ENCODE results near the gene CAMTA1.
"Not testable (repeated sequence)": the region's sequence is repeated elsewhere in the genome, so short reads cannot be mapped to it uniquely, and the experiment has no call there.

The CAMTA1 gene

GRCh38 chr1:6827079-6827478 is 41.8 kb downstream of the CAMTA1 start:
- TF ChIP-seq CTCF (IDR thresholded peaks at IDR 0.05; ENCODE audit: insufficient read depth, low read depth, low read length, missing control alignments), result no peak
- no peak overlapping the region for H3K4me3 ChIP-seq (ENCODE audit: low read depth, low read length)
- no peak for DNase-seq (ENCODE audit: low read depth)

- no peak for DNase-seq (ENCODE audit: low read depth)
- no peak for TF ChIP-seq CTCF (IDR thresholded peaks at IDR 0.05; ENCODE audit: insufficient read depth, low read depth, low read length, missing control alignments)
- H3K4me3 ChIP-seq (ENCODE audit: low read depth, low read length), result no peak overlapping the region
Measured at GRCh38 chr1:6827630-6828165, 42.4 kb downstream of the CAMTA1 start.

- H3K4me3 ChIP-seq (ENCODE audit: low read depth, low read length), result no peak overlapping the region
- TF ChIP-seq CTCF (IDR thresholded peaks at IDR 0.05; ENCODE audit: insufficient read depth, low read depth, low read length, missing control alignments), result no peak
- DNase-seq (ENCODE audit: low read depth), result no peak
Measured at GRCh38 chr1:6831366-6831765, 46.1 kb downstream of the CAMTA1 start.

GRCh38 chr1:6832006-6832405 is 46.8 kb downstream of the CAMTA1 start:
- not testable (repeated sequence) for H3K4me3 ChIP-seq (ENCODE audit: low read depth, low read length); DNase-seq (ENCODE audit: low read depth)

GRCh38 chr1:6832531-6833188 is 47.4 kb downstream of the CAMTA1 start:
- no peak overlapping the region for H3K4me3 ChIP-seq (ENCODE audit: low read depth, low read length)
- no peak for TF ChIP-seq CTCF (IDR thresholded peaks at IDR 0.05; ENCODE audit: insufficient read depth, low read depth, low read length, missing control alignments)
- peak; percentile 26 for DNase-seq (ENCODE audit: low read depth)

- TF ChIP-seq CTCF (IDR thresholded peaks at IDR 0.05; ENCODE audit: insufficient read depth, low read depth, low read length, missing control alignments), result no peak
- DNase-seq (ENCODE audit: low read depth), result no peak
Measured at GRCh38 chr1:6833804-6834203, 48.5 kb downstream of the CAMTA1 start.

GRCh38 chr1:6834366-6834765 is 49.1 kb downstream of the CAMTA1 start:
- no peak for DNase-seq (ENCODE audit: low read depth)
- H3K4me3 ChIP-seq (ENCODE audit: low read depth, low read length), result no peak overlapping the region
- no peak for TF ChIP-seq CTCF (IDR thresholded peaks at IDR 0.05; ENCODE audit: insufficient read depth, low read depth, low read length, missing control alignments)

More at GRCh38 chr1:6833804-6834203, 48.5 kb downstream of the CAMTA1 start:
- no peak overlapping the region for H3K4me3 ChIP-seq (ENCODE audit: low read depth, low read length)

Data from GM12865 (cell line).